Neural progenitor cell (in vitro differentiated cells): ENCODE results near the gene ZNF564. TPM values are rescaled to one million over a fixed set of nuclear protein-coding genes. Genes with fewer than 3 reads are reported as not detected.

Source experiments
- DNase-seq: peaks from one replicate; pipeline ENCODE4 v3.0.0-alpha.2; 2016; ENCODE audit warnings: low spot score
- H2AFZ ChIP-seq: fragments of 200-600 bp; sonication (generic); replicated peaks from 2 replicates; pipeline ENCODE4 v1.6.1; 2016; ENCODE audit warnings: antibody characterized with exemption
- H3F3A ChIP-seq: fragments of 200-600 bp; sonication (generic); 2 replicates; pipeline ENCODE4 v1.6.1; 2016; ENCODE audit warnings: antibody characterized with exemption, low read depth
- H3K27ac ChIP-seq: fragments of 200-600 bp; sonication (generic); 2 replicates; pipeline ENCODE4 v1.5.1; 2016; ENCODE audit warnings: mild to moderate bottlenecking
- H3K27me3 ChIP-seq: fragments of 200-600 bp; sonication (generic); 2 replicates; pipeline ENCODE4 v1.6.1; 2016; ENCODE audit warnings: mild to moderate bottlenecking, moderate library complexity
- H3K36me3 ChIP-seq: fragments of 200-600 bp; sonication (generic); 2 replicates; pipeline ENCODE4 v1.5.1; 2016
- H3K4me1 ChIP-seq: fragments of 200-600 bp; sonication (generic); 2 replicates; pipeline ENCODE4 v1.6.1; 2016; ENCODE audit warnings: mixed run types
- H3K4me2 ChIP-seq: fragments of 200-600 bp; sonication (generic); 2 replicates; pipeline ENCODE4 v1.6.1; 2016
- H3K4me3 ChIP-seq: fragments of 200-600 bp; sonication (generic); 2 replicates; pipeline ENCODE4 v1.5.1; 2016
- H3K79me2 ChIP-seq: fragments of 200-600 bp; sonication (generic); 2 replicates; pipeline ENCODE4 v1.6.1; 2016; ENCODE audit warnings: low read depth
- H3K9ac ChIP-seq: fragments of 200-600 bp; sonication (generic); 2 replicates; pipeline ENCODE4 v1.6.1; 2016
- H3K9me3 ChIP-seq: fragments of 200-600 bp; sonication (generic); 2 replicates; pipeline ENCODE4 v1.5.1; 2016; ENCODE audit warnings: low read depth
- H4K20me1 ChIP-seq: fragments of 200-600 bp; sonication (generic); 2 replicates; pipeline ENCODE4 v1.6.1; 2016; ENCODE audit warnings: low read depth
- H3K27ac Mint-ChIP-seq: 3 replicates; pipeline ENCODE4 v1.8.0; 2021; ENCODE audit warnings: mixed read lengths
- H3K27me3 Mint-ChIP-seq: 2 replicates; pipeline ENCODE4 v1.8.0; 2022; ENCODE audit warnings: low read depth, mild to moderate bottlenecking, inconsistent platforms, moderate library complexity, mixed read lengths; ENCODE audit not compliant: insufficient read depth
- H3K36me3 Mint-ChIP-seq: 3 replicates; pipeline ENCODE4 v1.8.0; 2021; ENCODE audit warnings: mixed read lengths
- H3K4me1 Mint-ChIP-seq: 3 replicates; pipeline ENCODE4 v1.8.0; 2021; ENCODE audit warnings: mixed read lengths
- H3K4me3 Mint-ChIP-seq: 3 replicates; pipeline ENCODE4 v1.8.0; 2021; ENCODE audit warnings: mild to moderate bottlenecking, moderate library complexity, mixed read lengths
- H3K9me3 Mint-ChIP-seq: 3 replicates; pipeline ENCODE4 v1.8.0; 2020; ENCODE audit warnings: mixed read lengths
- EZH2 ChIP-seq: fragments of 200-600 bp; sonication (generic); IDR thresholded peaks from 2 replicates; pipeline ENCODE4 v1.6.1; 2017; ENCODE audit warnings: antibody characterized with exemption, mild to moderate bottlenecking, moderate library complexity
- EZH2phosphoT487 ChIP-seq: fragments of 200-600 bp; sonication (generic); IDR thresholded peaks from 2 replicates; pipeline ENCODE4 v1.6.1; 2017; ENCODE audit warnings: antibody characterized with exemption
- total RNA-seq: library from RNA; depleted of rRNA; stranded (reverse); fragments of >200 nt; gene quantifications from 2 replicates; pipeline ENCODE4 v1.2.3, GENCODE V29; 2015; ENCODE audit warnings: low replicate concordance
- TF ChIP-seq, protein P1 (sequence below): fragments of 200-600 bp; sonication (generic); IDR thresholded peaks from 2 replicates; pipeline ENCODE4 v1.5.1; 2017; ENCODE audit warnings: antibody characterized with exemption, mild to moderate bottlenecking

Gene ZNF564
- total RNA-seq: 13.9 and 15.0 TPM in 2 replicates

DNA sequence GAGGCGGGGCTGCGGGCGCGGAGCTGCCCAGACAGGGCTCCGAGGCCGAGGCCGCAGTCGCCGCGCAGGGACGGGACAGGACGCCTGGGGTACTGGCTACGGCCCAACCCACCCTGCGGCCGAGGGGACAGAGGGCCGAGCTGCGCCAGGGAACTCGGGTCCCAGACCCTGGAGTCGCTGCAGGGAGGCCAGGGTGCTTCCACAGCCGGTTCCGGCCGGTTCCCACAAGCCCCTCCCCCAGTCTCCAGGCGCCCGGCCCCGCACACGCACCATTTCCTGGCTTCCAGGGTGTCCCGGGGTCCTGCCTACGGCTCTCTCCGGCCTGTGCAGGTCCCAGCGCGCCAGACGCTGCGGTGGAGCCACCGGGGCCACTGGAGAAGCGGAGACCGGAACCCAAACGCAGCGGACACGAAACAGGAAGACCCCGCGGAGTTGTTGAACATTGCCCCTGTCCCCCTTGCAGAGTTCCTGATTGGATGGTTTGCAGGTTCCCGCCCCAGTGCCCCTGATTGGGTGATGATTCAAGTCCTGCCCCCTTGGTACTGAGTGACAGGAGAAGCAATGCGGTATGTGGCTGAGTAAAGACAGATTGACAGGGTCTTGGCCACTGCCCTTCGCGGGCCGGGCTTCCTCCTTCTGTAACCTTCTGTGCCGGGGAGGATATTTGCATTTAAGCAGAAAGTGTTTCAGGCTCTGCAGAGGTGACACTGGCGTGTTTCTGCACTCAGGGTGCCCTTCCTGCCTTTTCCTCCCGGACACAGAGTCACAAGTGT lies at the start of gene ZNF564:
TSS of gene ZNF564 (minus strand) at position 423 of the 773 bp plus-strand sequence. CDS start at position 273, 150 bp downstream.
- Histone ChIP-seq H4K20me1 (peaks cover 4% of the 10 kb centered on the region), H2AFZ (peak within 1 kb of the TSS; percentile 77), H3K79me2 (peaks cover 46% of the 10 kb centered on the region), H3K9me3 (no peaks in the 10 kb centered on the region), H3K4me1 (peaks cover 12% of the 10 kb centered on the region), H3K4me3 (peak within 1 kb of the TSS; percentile 91), H3K27ac (peak within 1 kb of the TSS; percentile 99), H3K4me2 (peak within 1 kb of the TSS; percentile 99), H3F3A (peaks cover 20% of the 10 kb centered on the region), H3K36me3 (no peaks in the 10 kb centered on the region), H3K9ac (peak within 1 kb of the TSS; percentile 87), H3K27me3 (no peaks in the 10 kb centered on the region)
- TF ChIP-seq EZH2phosphoT487: no peak
- no peak for TF ChIP-seq EZH2
- TF ChIP-seq, protein P1, sequence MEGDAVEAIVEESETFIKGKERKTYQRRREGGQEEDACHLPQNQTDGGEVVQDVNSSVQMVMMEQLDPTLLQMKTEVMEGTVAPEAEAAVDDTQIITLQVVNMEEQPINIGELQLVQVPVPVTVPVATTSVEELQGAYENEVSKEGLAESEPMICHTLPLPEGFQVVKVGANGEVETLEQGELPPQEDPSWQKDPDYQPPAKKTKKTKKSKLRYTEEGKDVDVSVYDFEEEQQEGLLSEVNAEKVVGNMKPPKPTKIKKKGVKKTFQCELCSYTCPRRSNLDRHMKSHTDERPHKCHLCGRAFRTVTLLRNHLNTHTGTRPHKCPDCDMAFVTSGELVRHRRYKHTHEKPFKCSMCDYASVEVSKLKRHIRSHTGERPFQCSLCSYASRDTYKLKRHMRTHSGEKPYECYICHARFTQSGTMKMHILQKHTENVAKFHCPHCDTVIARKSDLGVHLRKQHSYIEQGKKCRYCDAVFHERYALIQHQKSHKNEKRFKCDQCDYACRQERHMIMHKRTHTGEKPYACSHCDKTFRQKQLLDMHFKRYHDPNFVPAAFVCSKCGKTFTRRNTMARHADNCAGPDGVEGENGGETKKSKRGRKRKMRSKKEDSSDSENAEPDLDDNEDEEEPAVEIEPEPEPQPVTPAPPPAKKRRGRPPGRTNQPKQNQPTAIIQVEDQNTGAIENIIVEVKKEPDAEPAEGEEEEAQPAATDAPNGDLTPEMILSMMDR: no peak
- H3K27me3 Mint-ChIP-seq: peaks cover 4% of the 10 kb centered on the region
- DNase-seq: peak; percentile 98
- H3K27ac Mint-ChIP-seq: peak within 1 kb of the TSS; percentile 94
- H3K4me1 Mint-ChIP-seq: peaks cover 8% of the 10 kb centered on the region
- peaks cover 31% of the 10 kb centered on the region for H3K9me3 Mint-ChIP-seq
- peak within 1 kb of the TSS; percentile 96 for H3K4me3 Mint-ChIP-seq
- peaks cover 29% of the 10 kb centered on the region for H3K36me3 Mint-ChIP-seq

DNA sequence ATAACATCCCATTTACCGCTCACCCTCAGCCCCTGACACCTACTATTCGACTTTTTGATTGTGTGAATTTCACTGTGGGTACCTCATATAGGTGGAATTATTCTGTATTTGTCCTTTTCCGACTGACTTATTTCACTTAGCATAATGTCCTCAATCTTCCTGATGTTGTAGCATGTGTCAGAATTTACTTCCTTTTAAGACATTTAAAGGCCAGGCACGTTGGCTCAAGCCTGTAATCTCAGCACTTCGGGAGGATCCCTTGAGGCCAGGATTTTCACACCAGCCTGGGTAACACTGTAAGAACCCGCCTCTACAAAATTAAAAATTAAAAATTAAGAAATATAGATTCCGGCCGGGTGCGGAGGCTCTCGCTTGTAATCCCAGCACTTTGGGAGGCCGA lies 46.3 kb upstream of the ZNF564 start:
- DNase-seq: no peak
- H3K4me1 Mint-ChIP-seq: no peaks in the 10 kb centered on the region
- Histone ChIP-seq H3K27ac (no peak overlapping the region), H3K4me2 (no peak overlapping the region), H3F3A (no peaks in the 10 kb centered on the region), H3K36me3 (no peaks in the 10 kb centered on the region), H3K27me3 (no peaks in the 10 kb centered on the region), H3K79me2 (no peaks in the 10 kb centered on the region), H4K20me1 (no peaks in the 10 kb centered on the region), H2AFZ (no peak overlapping the region), H3K4me1 (no peaks in the 10 kb centered on the region), H3K9ac (no peak overlapping the region), H3K4me3 (no peak overlapping the region), H3K9me3 (no peaks in the 10 kb centered on the region)
- peaks cover 2% of the 10 kb centered on the region for H3K27me3 Mint-ChIP-seq
- H3K9me3 Mint-ChIP-seq: no peaks in the 10 kb centered on the region
- no peak for TF ChIP-seq EZH2phosphoT487
- no peak for TF ChIP-seq EZH2
- TF ChIP-seq, protein P1: no peak
- peaks cover 14% of the 10 kb centered on the region for H3K36me3 Mint-ChIP-seq
- H3K4me3 Mint-ChIP-seq: no peak overlapping the region
- H3K27ac Mint-ChIP-seq: no peak overlapping the region

DNA sequence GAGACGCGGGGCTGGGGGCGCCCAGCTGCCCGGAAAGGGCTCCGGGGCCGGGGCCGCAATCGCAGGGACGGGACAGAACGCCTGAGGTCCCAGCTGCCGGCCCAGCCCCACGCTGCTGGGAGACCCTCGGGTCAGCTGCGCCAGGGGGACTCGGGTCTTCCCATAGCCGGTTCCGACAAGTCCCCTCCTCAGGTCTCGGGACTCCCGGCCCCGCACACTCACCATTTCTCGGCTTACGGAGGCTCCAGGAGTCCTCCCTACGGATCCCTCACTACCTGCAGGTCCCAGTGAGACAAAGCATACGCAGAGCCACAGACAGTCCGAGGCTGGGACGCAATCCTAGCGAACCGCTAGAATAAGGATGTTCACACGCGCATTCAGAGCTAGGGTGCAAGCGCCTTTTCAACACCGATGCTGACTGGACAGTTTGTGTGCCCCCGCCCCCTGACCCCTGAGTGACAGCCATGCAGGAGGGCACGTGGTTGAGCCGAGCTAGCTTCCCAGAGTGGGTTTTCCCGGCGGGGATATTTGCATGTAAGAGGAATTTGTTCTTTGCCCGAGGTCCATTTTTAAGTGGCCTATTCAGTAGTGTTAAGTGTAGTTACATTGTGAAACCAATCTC lies 45.8 kb upstream of the ZNF564 start:
- no peaks in the 10 kb centered on the region for H3K4me1 Mint-ChIP-seq
- Histone ChIP-seq H3K36me3 (no peaks in the 10 kb centered on the region), H3K27me3 (no peaks in the 10 kb centered on the region), H3K9me3 (no peaks in the 10 kb centered on the region), H3K4me3 (no peak overlapping the region), H3K27ac (no peak overlapping the region), H2AFZ (no peak overlapping the region), H3F3A (no peaks in the 10 kb centered on the region), H4K20me1 (no peaks in the 10 kb centered on the region), H3K79me2 (no peaks in the 10 kb centered on the region), H3K9ac (no peak overlapping the region), H3K4me1 (no peaks in the 10 kb centered on the region), H3K4me2 (no peak overlapping the region)
- peaks cover 2% of the 10 kb centered on the region for H3K27me3 Mint-ChIP-seq
- no peak for DNase-seq
- no peaks in the 10 kb centered on the region for H3K9me3 Mint-ChIP-seq
- no peak for TF ChIP-seq EZH2
- TF ChIP-seq, protein P1: no peak
- TF ChIP-seq EZH2phosphoT487: no peak
- no peak overlapping the region for H3K27ac Mint-ChIP-seq
- peaks cover 14% of the 10 kb centered on the region for H3K36me3 Mint-ChIP-seq
- no peak overlapping the region for H3K4me3 Mint-ChIP-seq
